CD4-positive, alpha-beta T cell treated with Interleukin-17A for 4 hours (primary cell): ENCODE measurements around the gene NUTF2.
"Not testable (repeated sequence)": the region's sequence is repeated elsewhere in the genome, so short reads cannot be mapped to it uniquely, and the experiment has no call there.

Experiments used
- DNase-seq: peaks from one replicate; pipeline ENCODE4 v3.0.0-alpha.2; 2020; ENCODE audit warnings: mixed read lengths

NUTF2 gene

GRCh38 chr16:67841198-67841815, 5.4 kb upstream of the NUTF2 start:
- DNase-seq: no peak

- DNase-seq: peak; percentile 95
Observed at GRCh38 chr16:67841816-67842508, 4.8 kb upstream of the NUTF2 start, which contains the start of gene THAP11. Gene THAP11 (plus strand): TSS chr16:67842320. CDS start chr16:67842555, 235 bp downstream.

- DNase-seq: peak; percentile 72
Observed at GRCh38 chr16:67842509-67843342, 4.0 kb upstream of the NUTF2 start.

- DNase-seq: no peak
Observed at GRCh38 chr16:67843343-67843765, 3.4 kb upstream of the NUTF2 start.

- no peak for DNase-seq
Observed at GRCh38 chr16:67844497-67844896, 2.2 kb upstream of the NUTF2 start.

- DNase-seq: no peak
Observed at GRCh38 chr16:67845291-67846062, 1.3 kb upstream of the NUTF2 start.

- DNase-seq: no peak
Observed at GRCh38 chr16:67846063-67846319, 742 bp upstream of the NUTF2 start.

- no peak for DNase-seq
Observed at GRCh38 chr16:67847064-67847861, 530 bp downstream of the NUTF2 start, which contains the start of gene CENPT. Gene CENPT (minus strand): TSS chr16:67847693. CDS start chr16:67833859, 13,834 bp downstream.

- DNase-seq: no peak
Observed at GRCh38 chr16:67848118-67848517, 1.4 kb downstream of the NUTF2 start.

- no peak for DNase-seq
Observed at GRCh38 chr16:67853670-67854069, 6.9 kb downstream of the NUTF2 start.

- DNase-seq: no peak
Observed at GRCh38 chr16:67855789-67856188, 9.1 kb downstream of the NUTF2 start.

- no peak for DNase-seq
Observed at GRCh38 chr16:67856927-67857546, 10.3 kb downstream of the NUTF2 start.

- peak; percentile 45 for DNase-seq
Observed at GRCh38 chr16:67857547-67858233, 11.0 kb downstream of the NUTF2 start.

GRCh38 chr16:67858500-67858899, 11.8 kb downstream of the NUTF2 start:
- DNase-seq: no peak

GRCh38 chr16:67860589-67861398, 14.1 kb downstream of the NUTF2 start:
- no peak for DNase-seq

- no peak for DNase-seq
Observed at GRCh38 chr16:67861877-67862276, 15.1 kb downstream of the NUTF2 start.

GRCh38 chr16:67862623-67863583, 16.2 kb downstream of the NUTF2 start:
- DNase-seq: no peak

- DNase-seq: not testable (repeated sequence)
Observed at GRCh38 chr16:67864044-67864443, 17.3 kb downstream of the NUTF2 start.

- DNase-seq: no peak
Observed at GRCh38 chr16:67864594-67864993, 17.9 kb downstream of the NUTF2 start.
